H1 (cell line): ENCODE data around the gene LILRA1. TPM values are rescaled to one million over a fixed set of nuclear protein-coding genes. Genes with fewer than 3 reads are reported as not detected.

Source experiments
- CTCF ChIA-PET: fragments of 300-600 bp; sonication (Branson Sonifier 250); formaldehyde crosslinking; loops from one replicate; lab custom pipeline; 2021; ENCODE audit not compliant: partially characterized antibody; lab: Charles Lee
- POLR2A ChIA-PET: fragments of 300-600 bp; sonication (Branson Sonifier 250); formaldehyde crosslinking; loops from one replicate; lab custom pipeline; 2021; ENCODE audit warnings: inconsistent platforms; ENCODE audit not compliant: partially characterized antibody; lab: Charles Lee
- DNase-seq, 2 experiments: peaks; one replicate each; pipeline versions ENCODE4 v3.0.0 to v3.0.0-alpha.2; 2010 to 2022; ENCODE audit warnings: low spot score in 2 of 2, low read depth in 1 of 2, mixed read lengths in 1 of 2
- FAIRE-seq: peaks from 2 replicates; lab custom pipeline; 2011; peaks lifted over from hg19 to GRCh38; lab: Jason Lieb, UNC
- H2AFZ ChIP-seq: 2 replicates; pipeline ENCODE4 v1.8.1; 2012; ENCODE audit warnings: low read length, inconsistent platforms
- H2AK5ac ChIP-seq: 2 replicates; pipeline ENCODE4 v1.6.1; 2013; ENCODE audit warnings: low read depth, low read length
- H2BK120ac ChIP-seq: replicated peaks from 2 replicates; pipeline ENCODE3; 2013; ENCODE audit warnings: low read depth, low read length, inconsistent platforms
- H2BK12ac ChIP-seq: 2 replicates; pipeline ENCODE4 v1.6.1; 2013; ENCODE audit warnings: low read depth, low read length
- H2BK15ac ChIP-seq: 2 replicates; pipeline ENCODE4 v1.6.1; 2013; ENCODE audit warnings: low read length
- H2BK20ac ChIP-seq: 2 replicates; pipeline ENCODE4 v1.6.1; 2013; ENCODE audit warnings: low read length
- H2BK5ac ChIP-seq: 2 replicates; pipeline ENCODE4 v1.6.1; 2013; ENCODE audit warnings: low read depth, low read length
- H3K14ac ChIP-seq: 2 replicates; pipeline ENCODE4 v1.6.1; 2013; ENCODE audit warnings: inconsistent platforms; ENCODE audit not compliant: insufficient read length
- H3K18ac ChIP-seq: 2 replicates; pipeline ENCODE4 v1.6.1; 2013; ENCODE audit warnings: low read length; ENCODE audit errors: extremely low read depth
- H3K23ac ChIP-seq: 2 replicates; pipeline ENCODE4 v1.6.1; 2013; ENCODE audit warnings: inconsistent platforms; ENCODE audit not compliant: insufficient read length
- H3K23me2 ChIP-seq: 2 replicates; pipeline ENCODE4 v1.6.1; 2013; ENCODE audit warnings: low read depth, low read length
- H3K27ac ChIP-seq: 2 replicates; pipeline ENCODE4 v1.6.1; 2011; ENCODE audit warnings: low read depth, low read length, inconsistent platforms
- H3K27me3 ChIP-seq, 4 experiments: replicated peaks in 1 of 4; 1 replicate in 1 of 4; 2 replicates in 3 of 4; pipeline versions ENCODE4 v1.6.1 to v1.8.1; 2011 to 2013; ENCODE audit warnings: low read length in 3 of 4, mild to moderate bottlenecking in 3 of 4, inconsistent platforms in 2 of 4, mixed read lengths in 2 of 4, moderate library complexity in 1 of 4; ENCODE audit not compliant: control insufficient read depth in 3 of 4, insufficient read depth in 3 of 4; ENCODE audit errors: extremely low read depth in 1 of 4
- H3K36me3 ChIP-seq, 4 experiments: 2 replicates each; pipeline versions ENCODE4 v1.6.1 to v1.8.1; 2011 to 2013; ENCODE audit warnings: mild to moderate bottlenecking in 4 of 4, low read length in 3 of 4, moderate library complexity in 2 of 4, control low read depth in 1 of 4, inconsistent platforms in 1 of 4; ENCODE audit not compliant: insufficient read depth in 4 of 4, control insufficient read depth in 2 of 4
- H3K4ac ChIP-seq: replicated peaks from 2 replicates; pipeline ENCODE3; 2013; ENCODE audit warnings: low read length, low read depth, mixed read lengths, inconsistent platforms; ENCODE audit not compliant: insufficient read length
- H3K4me1 ChIP-seq, 4 experiments: replicated peaks in 1 of 4; 1 replicate in 1 of 4; 2 replicates in 3 of 4; pipeline versions ENCODE4 v1.6.1 to v1.8.1; 2011 to 2013; ENCODE audit warnings: low read length in 3 of 4, inconsistent platforms in 2 of 4, mixed read lengths in 1 of 4; ENCODE audit not compliant: insufficient read depth in 4 of 4, control insufficient read depth in 3 of 4
- H3K4me2 ChIP-seq, 2 experiments: 2 replicates each; pipeline versions ENCODE4 v1.6.1 to v1.8.1; 2011 to 2013; ENCODE audit warnings: low read depth in 2 of 2, low read length in 2 of 2, control low read depth in 1 of 2, inconsistent platforms in 1 of 2, mild to moderate bottlenecking in 1 of 2; ENCODE audit not compliant: insufficient read depth in 1 of 2
- H3K4me3 ChIP-seq, 4 experiments: fragments of 200-600, 300-600 bp in 1 of 4; sonication (generic), shearing (Covaris generic), sonication (Bioruptor Twin) in 1 of 4; 2 replicates each; pipeline versions ENCODE4 v1.5.1 to v1.8.1; 2011 to 2016; ENCODE audit warnings: low read length in 4 of 4, low read depth in 3 of 4, control low read depth in 2 of 4, inconsistent platforms in 2 of 4, mild to moderate bottlenecking in 2 of 4, mixed read lengths in 1 of 4, moderate library complexity in 1 of 4; ENCODE audit not compliant: insufficient read depth in 2 of 4; ENCODE audit errors: extremely low read depth in 1 of 4
- H3K56ac ChIP-seq: replicated peaks from 2 replicates; pipeline ENCODE3; 2013; ENCODE audit warnings: low read depth, mild to moderate bottlenecking, mixed read lengths, low read length, inconsistent platforms; ENCODE audit not compliant: insufficient read length
- H3K79me1 ChIP-seq: 2 replicates; pipeline ENCODE4 v1.6.1; 2013; ENCODE audit warnings: low read depth, low read length, control low read depth
- H3K79me2 ChIP-seq, 2 experiments: 2 replicates each; pipeline versions ENCODE4 v1.6.1 to v1.8.1; 2012 to 2013; ENCODE audit warnings: low read length in 2 of 2, mild to moderate bottlenecking in 2 of 2, inconsistent platforms in 1 of 2; ENCODE audit not compliant: insufficient read depth in 2 of 2, control insufficient read depth in 1 of 2
- H3K9ac ChIP-seq, 4 experiments: replicated peaks in 1 of 4; 1 replicate in 1 of 4; 2 replicates in 3 of 4; pipeline versions ENCODE4 v1.6.1 to v1.8.1; 2011 to 2013; ENCODE audit warnings: low read depth in 3 of 4, low read length in 3 of 4, control low read depth in 2 of 4, mild to moderate bottlenecking in 2 of 4, moderate library complexity in 2 of 4, inconsistent platforms in 1 of 4; ENCODE audit errors: extremely low read depth in 1 of 4
- H3K9me3 ChIP-seq, 2 experiments: 2 replicates each; pipeline versions ENCODE4 v1.6.1 to v1.8.1; 2012 to 2013; ENCODE audit warnings: mild to moderate bottlenecking in 2 of 2, moderate library complexity in 2 of 2, control low read depth in 1 of 2, inconsistent platforms in 1 of 2, low read depth in 1 of 2, low read length in 1 of 2, mixed read lengths in 1 of 2; ENCODE audit not compliant: insufficient read depth in 2 of 2
- H4K20me1 ChIP-seq, 2 experiments: replicated peaks in 1 of 2; 2 replicates each; pipeline versions ENCODE3 to v1.8.1; 2011 to 2013; ENCODE audit warnings: inconsistent platforms in 2 of 2, low read length in 2 of 2, mild to moderate bottlenecking in 1 of 2; ENCODE audit not compliant: insufficient read depth in 2 of 2, control insufficient read depth in 1 of 2
- H4K5ac ChIP-seq: 2 replicates; pipeline ENCODE4 v1.6.1; 2013; ENCODE audit warnings: low read length, low read depth, mixed read lengths, inconsistent platforms; ENCODE audit not compliant: insufficient read length
- H4K8ac ChIP-seq: 2 replicates; pipeline ENCODE4 v1.8.0; 2013; ENCODE audit warnings: mild to moderate bottlenecking, moderate library complexity, low read length, inconsistent platforms; ENCODE audit not compliant: insufficient read depth; ENCODE audit errors: extremely low read depth
- H4K91ac ChIP-seq: replicated peaks from 2 replicates; pipeline ENCODE3; 2013; ENCODE audit warnings: low read length, mixed read lengths, inconsistent platforms; ENCODE audit not compliant: insufficient read length
- ASH2L ChIP-seq: fragments of 200-600, 300-600 bp; sonication (generic); IDR thresholded peaks from one replicate; pipeline ENCODE4 v1.7.1; 2017; ENCODE audit warnings: low read length
- CBX8 ChIP-seq: fragments of 300-800, 300-1000 bp; sonication (generic); IDR thresholded peaks from 2 replicates; pipeline ENCODE4 v1.7.1; 2016; ENCODE audit warnings: low read depth, low read length, borderline replicate concordance
- CEBPB ChIP-seq: IDR thresholded peaks from 2 replicates; pipeline ENCODE4 v1.6.1; 2012; ENCODE audit warnings: low read depth, low read length
- CREB1 ChIP-seq: IDR thresholded peaks from 2 replicates; pipeline ENCODE4 v1.6.1; 2012; ENCODE audit warnings: inconsistent platforms
- EZH2 ChIP-seq: fragments of 200-600 bp; sonication (generic); IDR thresholded peaks from 2 replicates; pipeline ENCODE4 v1.7.1; 2012; ENCODE audit warnings: low read depth, mild to moderate bottlenecking, moderate library complexity, low read length, inconsistent platforms; ENCODE audit not compliant: severe bottlenecking
- HDAC2 ChIP-seq, 2 experiments: fragments of 300-600 bp in 1 of 2; sonication (generic) in 1 of 2; IDR thresholded peaks; 2 replicates each; pipeline ENCODE4 v1.6.1; 2011 to 2012; ENCODE audit warnings: low read depth in 2 of 2, low read length in 2 of 2, mild to moderate bottlenecking in 2 of 2, moderate library complexity in 2 of 2, borderline replicate concordance in 1 of 2, inconsistent platforms in 1 of 2
- JUND ChIP-seq: IDR thresholded peaks from 2 replicates; pipeline ENCODE4 v1.6.1; 2011; ENCODE audit warnings: mild to moderate bottlenecking, improper control_type of control experiment, low read length
- RBBP5 ChIP-seq: IDR thresholded peaks from 2 replicates; pipeline ENCODE4 v1.7.1; 2012; ENCODE audit warnings: low read depth, mild to moderate bottlenecking, inconsistent platforms, low read length, moderate library complexity, borderline replicate concordance
- SP4 ChIP-seq: IDR thresholded peaks from 2 replicates; pipeline ENCODE4 v1.6.1; 2012; ENCODE audit warnings: low read length, inconsistent platforms
- SRF ChIP-seq: IDR thresholded peaks from 2 replicates; pipeline ENCODE4 v1.6.1; 2011; ENCODE audit warnings: mild to moderate bottlenecking, low read depth, low read length, moderate library complexity
- SUZ12 ChIP-seq: fragments of 200-600 bp; sonication (generic); IDR thresholded peaks from 2 replicates; pipeline ENCODE4 v1.6.1; 2012; ENCODE audit warnings: mild to moderate bottlenecking, inconsistent platforms, low read length, moderate library complexity, mixed read lengths
- TAF7 ChIP-seq: optimal IDR thresholded peaks from 2 replicates; pipeline ENCODE3; 2011; ENCODE audit warnings: low read depth, mild to moderate bottlenecking, inconsistent platforms, low read length, moderate library complexity, borderline replicate concordance
- YY1 ChIP-seq: IDR thresholded peaks from 2 replicates; pipeline ENCODE4 v1.6.1; 2011; ENCODE audit warnings: low read depth, mild to moderate bottlenecking, low read length
- ZNF274 ChIP-seq: IDR thresholded peaks from 2 replicates; pipeline ENCODE4 v1.7.0; 2012; ENCODE audit warnings: low read length, borderline replicate concordance; ENCODE audit errors: extremely low read depth
- WGBS, 2 experiments: shearing (Covaris generic) in 1 of 2; methylation state at CpG; one replicate each; pipeline versions ENCODE4 v1.1.6 to v1.1.7; 2013 to 2015; ENCODE audit warnings: low lambda C conversion rate in 2 of 2, mixed read lengths in 2 of 2, inconsistent platforms in 1 of 2, low coverage in 1 of 2, missing lambda C conversion rate in 1 of 2; ENCODE audit not compliant: insufficient replicate concordance in 2 of 2, insufficient coverage in 1 of 2, insufficient read length in 1 of 2; ENCODE audit errors: extremely low coverage in 1 of 2, missing lambda C conversion rate in 1 of 2; 5-methylcytosine and 5-hydroxymethylcytosine counted together
- polyA plus RNA-seq, 7 experiments: library from polyadenylated mRNA; depleted of rRNA in 3 of 7; stranded (reverse) in 5 of 7; unstranded in 2 of 7; fragments of >200 nt in 5 of 7; fragments of 200-250 nt in 2 of 7; gene quantifications; 1 replicate in 5 of 7; 2 replicates in 1 of 7; 4 replicates in 1 of 7; pipeline versions ENCODE4 v1.2.1 to v1.2.3, GENCODE V29; 2011 to 2013; ENCODE audit warnings: missing spikeins in 2 of 7, mixed read lengths in 2 of 7
- total RNA-seq: library from RNA; stranded (reverse); fragmentation: NEBNext Ultra II Directional; extraction: Animal tissue kit (Norgen Biotek cat#: 25700); gene quantifications from 2 replicates; pipeline ENCODE4 v1.2.1, GENCODE V29; 2021

Gene LILRA1
- total and polyA plus RNA-seq, 2 of the 8 experiments (the other 6 are each of a cell fraction or from before 2014, with no cell fraction given) = not detected

DNA sequence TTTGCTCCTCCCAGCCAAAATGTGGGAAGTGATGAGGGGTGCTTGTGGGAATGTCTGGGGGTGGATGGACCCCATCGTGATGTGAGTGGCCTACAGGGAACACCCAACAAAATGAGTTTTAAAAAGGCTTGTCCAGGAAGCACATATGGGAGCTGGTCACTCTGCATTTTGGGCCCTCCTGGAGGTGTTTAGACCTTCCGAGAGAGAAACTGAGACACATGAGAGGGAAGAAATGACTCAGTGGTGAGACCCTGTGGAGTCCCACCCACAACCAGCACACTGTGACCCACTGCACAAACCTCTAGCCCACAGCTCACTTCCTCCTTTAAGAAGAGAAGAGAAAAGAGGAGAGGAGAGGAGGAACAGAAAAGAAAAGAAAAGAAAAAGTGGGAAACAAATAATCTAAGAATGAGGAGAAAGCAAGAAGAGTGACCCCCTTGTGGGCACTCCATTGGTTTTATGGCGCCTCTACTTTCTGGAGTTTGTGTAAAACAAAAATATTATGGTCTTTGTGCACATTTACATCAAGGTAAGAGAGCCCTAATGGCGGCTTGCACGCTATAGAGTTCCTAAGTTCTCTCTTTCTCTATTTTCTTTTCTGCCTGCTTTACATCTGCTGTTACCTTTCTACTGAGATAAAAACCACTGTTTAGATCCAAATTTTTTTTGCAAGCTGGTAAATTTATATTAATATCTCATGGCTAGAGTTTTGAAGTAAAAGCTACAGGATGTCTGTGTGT is 23.6 kb downstream of the LILRA1 start:
- Histone ChIP-seq H2AK5ac (no peak overlapping the region), H2BK120ac (no peak overlapping the region), H4K20me1 (no peaks in the 10 kb centered on the region), H3K79me1 (no peaks in the 10 kb centered on the region), H4K8ac (no peak overlapping the region), H3K27ac (no peak overlapping the region), H2BK15ac (no peak overlapping the region), H3K4ac (no peak overlapping the region), H3K14ac (no peak overlapping the region), H3K4me3 (no peak overlapping the region), H2AFZ (no peak overlapping the region), H3K79me2 (no peaks in the 10 kb centered on the region), H3K56ac (no peak overlapping the region), H3K27me3 (no peaks in the 10 kb centered on the region), H3K4me1 (no peaks in the 10 kb centered on the region), H3K23ac (no peak overlapping the region), H3K9ac (no peak overlapping the region), H3K4me2 (no peak overlapping the region), H3K23me2 (no peaks in the 10 kb centered on the region), H3K18ac (no peak overlapping the region), H4K5ac (no peak overlapping the region), H2BK20ac (no peak overlapping the region), H4K91ac (no peak overlapping the region), H2BK5ac (no peak overlapping the region), H2BK12ac (no peak overlapping the region), H3K36me3 (no peaks in the 10 kb centered on the region), H3K9me3 (peaks cover 24 to 44% of the 10 kb centered on the region in 2 experiments)
- WGBS, 2 experiments = 36% methylated on average over 5 of the region's 5 CpGs; no CpG with 5 or more reads in 1 of the 2 experiments
- FAIRE-seq (no peak), DNase-seq (no peak)
- ChIA-PET POLR2A (interaction anchor here (0.7 kb wide), 1 partner anchor 1174 kb away, joined by 4 read pairs; no protein-coding TSS in a partner anchor), CTCF (interaction anchor here (0.5 to 1.2 kb wide), 6 partner anchors 12 to 1023 kb away, joined by 3 read pairs; no protein-coding TSS in a partner anchor)
- TF ChIP-seq ZNF274 = no peak
- TF ChIP-seq HDAC2 (IDR thresholded peaks at IDR 0.05; ENCODE audit: borderline replicate concordance in 1 of 2, low read depth in 2 of 2, low read length in 2 of 2) = no peak
- no peak for TF ChIP-seq CBX8
- TF ChIP-seq YY1 = no peak
- no peak for TF ChIP-seq JUND
- TF ChIP-seq TAF7 = no peak
- TF ChIP-seq SUZ12 = no peak
- no peak for TF ChIP-seq ASH2L
- TF ChIP-seq CEBPB = no peak
- TF ChIP-seq CREB1 = no peak
- no peak for TF ChIP-seq EZH2
- TF ChIP-seq SRF = no peak
- TF ChIP-seq RBBP5 = no peak
- TF ChIP-seq SP4 = no peak
